ENCODE results near the gene RBBP8NL.

The RBBP8NL gene

GRCh38 chr20:62389601-62390087 is 37.7 kb downstream of the RBBP8NL start:
- no peak for DNase-seq
- H4K12ac ChIP-seq (ENCODE audit: low read depth, low read length), result no peak overlapping the region
- H3K79me1 ChIP-seq (ENCODE audit: low read length), result peaks cover 12% of the 10 kb centered on the region
- no peak overlapping the region for H3K18ac ChIP-seq (ENCODE audit: low read length)
- H3K27me3 ChIP-seq (ENCODE audit: insufficient read depth, low read length), result no peaks in the 10 kb centered on the region
- no CpG with 5 or more reads among the region's 5 CpGs for WGBS (ENCODE audit: extremely low coverage, insufficient coverage, insufficient read length)
- no peak overlapping the region for H3K4me2 ChIP-seq (ENCODE audit: low read length)
- no peak overlapping the region for H2AFZ ChIP-seq (ENCODE audit: insufficient read depth, low read length, poor library complexity)
- H3K4me1 ChIP-seq (ENCODE audit: control insufficient read depth in 1 of 2, insufficient read depth in 2 of 2, low read length in 2 of 2), result peaks cover 4 to 8% of the 10 kb centered on the region in 2 experiments
- no peak overlapping the region for H4K91ac ChIP-seq (ENCODE audit: low read depth, low read length)
- H3K9ac ChIP-seq (ENCODE audit: low read length), result no peak overlapping the region
- no peak overlapping the region for H2AK5ac ChIP-seq (ENCODE audit: low read length)
- H3K79me2 ChIP-seq (ENCODE audit: control insufficient read depth, insufficient read depth, low read length, poor library complexity), result peaks cover 14% of the 10 kb centered on the region
- H3K23ac ChIP-seq (ENCODE audit: low read length), result no peak overlapping the region
- no peak overlapping the region for H3K27ac ChIP-seq (ENCODE audit: low read depth, low read length)
- no peak overlapping the region for H4K8ac ChIP-seq (ENCODE audit: low read depth, low read length)
- no peak overlapping the region for H3K4ac ChIP-seq (ENCODE audit: low read depth, low read length)
- no peak overlapping the region for H2BK120ac ChIP-seq (ENCODE audit: insufficient read depth, low read length, poor library complexity)
- peaks cover 65 to 66% of the 10 kb centered on the region in 2 experiments for H3K36me3 ChIP-seq (ENCODE audit: control insufficient read depth in 1 of 2, insufficient read depth in 2 of 2, low read length in 2 of 2)
- no peak overlapping the region for H3K4me3 ChIP-seq (ENCODE audit: low read depth, low read length)
- no peak overlapping the region for H3K14ac ChIP-seq (ENCODE audit: low read length)
- H2BK5ac ChIP-seq (ENCODE audit: low read depth, low read length, poor library complexity), result no peak overlapping the region
- H2BK12ac ChIP-seq (ENCODE audit: low read length), result no peak overlapping the region
- H3K9me3 ChIP-seq (ENCODE audit: insufficient read depth, low read depth, low read length), result no peaks in the 10 kb centered on the region

GRCh38 chr20:62388839-62389600 is 38.3 kb downstream of the RBBP8NL start:
- peaks cover 4 to 8% of the 10 kb centered on the region in 2 experiments for H3K4me1 ChIP-seq (ENCODE audit: control insufficient read depth in 1 of 2, insufficient read depth in 2 of 2, low read length in 2 of 2)
- H4K12ac ChIP-seq (ENCODE audit: low read depth, low read length), result no peak overlapping the region
- whole genome bisulfite sequencing (ENCODE audit: extremely low coverage, insufficient coverage, insufficient read length), result no CpG with 5 or more reads among the region's 11 CpGs
- peaks cover 14% of the 10 kb centered on the region for H3K79me2 ChIP-seq (ENCODE audit: control insufficient read depth, insufficient read depth, low read length, poor library complexity)
- no peak overlapping the region for H2AFZ ChIP-seq (ENCODE audit: insufficient read depth, low read length, poor library complexity)
- no peak overlapping the region for H2BK12ac ChIP-seq (ENCODE audit: low read length)
- H3K23ac ChIP-seq (ENCODE audit: low read length), result no peak overlapping the region
- H3K36me3 ChIP-seq (ENCODE audit: control insufficient read depth in 1 of 2, insufficient read depth in 2 of 2, low read length in 2 of 2), result peaks cover 60% of the 10 kb centered on the region in 2 experiments
- no peak overlapping the region for H3K14ac ChIP-seq (ENCODE audit: low read length)
- H3K4ac ChIP-seq (ENCODE audit: low read depth, low read length), result no peak overlapping the region
- H2BK5ac ChIP-seq (ENCODE audit: low read depth, low read length, poor library complexity), result no peak overlapping the region
- H3K18ac ChIP-seq (ENCODE audit: low read length), result no peak overlapping the region
- H3K9ac ChIP-seq (ENCODE audit: low read length), result no peak overlapping the region
- no peak overlapping the region for H3K4me3 ChIP-seq (ENCODE audit: low read depth, low read length)
- DNase-seq, result peak; percentile 20 to 35
- no peak overlapping the region for H3K4me2 ChIP-seq (ENCODE audit: low read length)
- H2AK5ac ChIP-seq (ENCODE audit: low read length), result no peak overlapping the region
- no peaks in the 10 kb centered on the region for H3K27me3 ChIP-seq (ENCODE audit: insufficient read depth, low read length)
- H3K9me3 ChIP-seq (ENCODE audit: insufficient read depth, low read depth, low read length), result no peaks in the 10 kb centered on the region
- no peak overlapping the region for H2BK120ac ChIP-seq (ENCODE audit: insufficient read depth, low read length, poor library complexity)
- no peak overlapping the region for H4K8ac ChIP-seq (ENCODE audit: low read depth, low read length)
- H3K27ac ChIP-seq (ENCODE audit: low read depth, low read length), result no peak overlapping the region
- H3K79me1 ChIP-seq (ENCODE audit: low read length), result peaks cover 12% of the 10 kb centered on the region
- no peak overlapping the region for H4K91ac ChIP-seq (ENCODE audit: low read depth, low read length)

- Histone ChIP-seq H3K4me3 (ENCODE audit: low read depth, low read length) (peak overlapping the region; percentile 93), H3K9ac (ENCODE audit: low read length) (peak overlapping the region; percentile 96)
Observed at GRCh38 chr20:62387933-62388635, 39.3 kb downstream of the RBBP8NL start.

GRCh38 chr20:62387219-62387913 is 40.0 kb downstream of the RBBP8NL start:
- peak overlapping the region; percentile 25 for H3K14ac ChIP-seq (ENCODE audit: low read length)
- H4K8ac ChIP-seq (ENCODE audit: low read depth, low read length), result peak overlapping the region; percentile 75
- H2BK120ac ChIP-seq (ENCODE audit: insufficient read depth, low read length, poor library complexity), result peak overlapping the region; percentile 18
- H3K27me3 ChIP-seq (ENCODE audit: insufficient read depth, low read length), result no peaks in the 10 kb centered on the region
- no CpG with 5 or more reads among the region's 47 CpGs for WGBS (ENCODE audit: extremely low coverage, insufficient coverage, insufficient read length)
- H3K4ac ChIP-seq (ENCODE audit: low read depth, low read length), result peak overlapping the region; percentile 96
- H3K36me3 ChIP-seq (ENCODE audit: control insufficient read depth in 1 of 2, insufficient read depth in 2 of 2, low read length in 2 of 2), result peaks cover 45% of the 10 kb centered on the region in 2 experiments
- H2AFZ ChIP-seq (ENCODE audit: insufficient read depth, low read length, poor library complexity), result no peak overlapping the region
- no peak overlapping the region for H3K23ac ChIP-seq (ENCODE audit: low read length)
- peak overlapping the region; percentile 93 for H3K4me3 ChIP-seq (ENCODE audit: low read depth, low read length)
- H2BK5ac ChIP-seq (ENCODE audit: low read depth, low read length, poor library complexity), result no peak overlapping the region
- H3K4me1 ChIP-seq (ENCODE audit: control insufficient read depth in 1 of 2, insufficient read depth in 2 of 2, low read length in 2 of 2), result peaks cover 4 to 10% of the 10 kb centered on the region in 2 experiments
- peak overlapping the region; percentile 61 for H4K12ac ChIP-seq (ENCODE audit: low read depth, low read length)
- no peak overlapping the region for H3K27ac ChIP-seq (ENCODE audit: low read depth, low read length)
- peak overlapping the region; percentile 91 for H3K4me2 ChIP-seq (ENCODE audit: low read length)
- H3K9me3 ChIP-seq (ENCODE audit: insufficient read depth, low read depth, low read length), result no peaks in the 10 kb centered on the region
- peaks cover 14% of the 10 kb centered on the region for H3K79me2 ChIP-seq (ENCODE audit: control insufficient read depth, insufficient read depth, low read length, poor library complexity)
- DNase-seq, result no peak
- H2BK12ac ChIP-seq (ENCODE audit: low read length), result no peak overlapping the region
- H3K18ac ChIP-seq (ENCODE audit: low read length), result peak overlapping the region; percentile 2
- H2AK5ac ChIP-seq (ENCODE audit: low read length), result peak overlapping the region; percentile 79
- peak overlapping the region; percentile 79 for H4K91ac ChIP-seq (ENCODE audit: low read depth, low read length)
- H3K79me1 ChIP-seq (ENCODE audit: low read length), result peaks cover 12% of the 10 kb centered on the region
- H3K9ac ChIP-seq (ENCODE audit: low read length), result peak overlapping the region; percentile 96

More at GRCh38 chr20:62387933-62388635, 39.3 kb downstream of the RBBP8NL start:
- Histone ChIP-seq H3K27me3 (ENCODE audit: insufficient read depth, low read length) (no peaks in the 10 kb centered on the region), H3K4me2 (ENCODE audit: low read length) (peak overlapping the region; percentile 91), H3K9me3 (ENCODE audit: insufficient read depth, low read depth, low read length) (no peaks in the 10 kb centered on the region), H2AK5ac (ENCODE audit: low read length) (no peak overlapping the region), H4K91ac (ENCODE audit: low read depth, low read length) (no peak overlapping the region), H4K12ac (ENCODE audit: low read depth, low read length) (no peak overlapping the region), H3K18ac (ENCODE audit: low read length) (no peak overlapping the region), H3K79me2 (ENCODE audit: control insufficient read depth, insufficient read depth, low read length, poor library complexity) (peaks cover 14% of the 10 kb centered on the region), H2BK12ac (ENCODE audit: low read length) (no peak overlapping the region), H3K36me3 (ENCODE audit: control insufficient read depth in 1 of 2, insufficient read depth in 2 of 2, low read length in 2 of 2) (peaks cover 51 to 52% of the 10 kb centered on the region in 2 experiments), H2AFZ (ENCODE audit: insufficient read depth, low read length, poor library complexity) (no peak overlapping the region), H2BK5ac (ENCODE audit: low read depth, low read length, poor library complexity) (no peak overlapping the region), H3K23ac (ENCODE audit: low read length) (no peak overlapping the region), H3K14ac (ENCODE audit: low read length) (no peak overlapping the region), H3K27ac (ENCODE audit: low read depth, low read length) (no peak overlapping the region), H3K4ac (ENCODE audit: low read depth, low read length) (peak overlapping the region; percentile 96), H2BK120ac (ENCODE audit: insufficient read depth, low read length, poor library complexity) (no peak overlapping the region), H3K4me1 (ENCODE audit: control insufficient read depth in 1 of 2, insufficient read depth in 2 of 2, low read length in 2 of 2) (peaks cover 4 to 8% of the 10 kb centered on the region in 2 experiments), H4K8ac (ENCODE audit: low read depth, low read length) (no peak overlapping the region), H3K79me1 (ENCODE audit: low read length) (peaks cover 12% of the 10 kb centered on the region)
- DNase-seq, result no peak
- no CpG with 5 or more reads among the region's 20 CpGs for WGBS (ENCODE audit: extremely low coverage, insufficient coverage, insufficient read length)
